OCI-LY7 (cell line): ENCODE measurements around the gene UROS. TPM values are rescaled to one million over a fixed set of nuclear protein-coding genes. Genes with fewer than 3 reads are reported as not detected.
A peak's percentile ranks its signal among the peaks of the same experiment; 100 is the strongest.

Experiments used
- BruUV-seq: library from RNA; stranded (reverse); fragments of 400-500 nt; replicated peaks from 2 replicates; lab custom pipeline; 2021; lab: Mats Ljungman, UMichigan
- CTCF ChIA-PET: fragments of 300-600 bp; sonication (Branson Sonifier 250); formaldehyde crosslinking; loops from one replicate; lab custom pipeline; 2022; ENCODE audit warnings: antibody characterized with exemption; ENCODE audit not compliant: unreplicated experiment; lab: Charles Lee
- POLR2A ChIA-PET: fragments of 300-600 bp; sonication (Branson Sonifier 250); formaldehyde crosslinking; loops from one replicate; lab custom pipeline; 2022; ENCODE audit warnings: antibody characterized with exemption; lab: Charles Lee
- DNase-seq: peaks from one replicate; pipeline ENCODE4 v3.0.0-alpha.2; 2015; ENCODE audit warnings: low spot score
- H2AFZ ChIP-seq: fragments of 200-600 bp; sonication (generic), shearing (Covaris generic); 2 replicates; pipeline ENCODE4 v1.6.1; 2014; ENCODE audit warnings: mild to moderate bottlenecking, antibody characterized with exemption, low read length, moderate library complexity
- H3K27ac ChIP-seq: fragments of 200-600 bp; sonication (generic); 2 replicates; pipeline ENCODE4 v1.5.1; 2014; ENCODE audit warnings: mixed run types, low read depth, mild to moderate bottlenecking, moderate library complexity, low read length, inconsistent platforms; ENCODE audit not compliant: poor library complexity, severe bottlenecking
- H3K36me3 ChIP-seq: fragments of 200-600 bp; sonication (generic); 2 replicates; pipeline ENCODE4 v1.6.1; 2014; ENCODE audit warnings: mild to moderate bottlenecking, antibody characterized with exemption, low read length, moderate library complexity, mixed read lengths; ENCODE audit not compliant: insufficient read depth
- H3K4me1 ChIP-seq: fragments of 200-600 bp; sonication (generic); 2 replicates; pipeline ENCODE4 v1.5.1; 2014; ENCODE audit warnings: mild to moderate bottlenecking, low read length; ENCODE audit not compliant: insufficient read depth, poor library complexity, severe bottlenecking
- H3K4me2 ChIP-seq: fragments of 200-600 bp; sonication (generic); 2 replicates; pipeline ENCODE4 v1.6.1; 2014; ENCODE audit warnings: mild to moderate bottlenecking, low read length
- H3K4me3 ChIP-seq: fragments of 200-600 bp; sonication (generic); 2 replicates; pipeline ENCODE4 v1.5.1; 2014; ENCODE audit warnings: mild to moderate bottlenecking, low read depth, low read length; ENCODE audit not compliant: poor library complexity, severe bottlenecking
- H3K79me2 ChIP-seq: fragments of 200-600 bp; sonication (generic); 2 replicates; pipeline ENCODE4 v1.6.1; 2016; ENCODE audit warnings: low read depth, mild to moderate bottlenecking, low read length, moderate library complexity, mixed read lengths; ENCODE audit not compliant: insufficient read depth
- H3K9me2 ChIP-seq: fragments of 200-600 bp; sonication (generic); 2 replicates; pipeline ENCODE4 v1.6.1; 2016; ENCODE audit warnings: mild to moderate bottlenecking, low read length, mixed read lengths; ENCODE audit not compliant: insufficient read depth
- H3K9me3 ChIP-seq: fragments of 200-600 bp; sonication (generic); 2 replicates; pipeline ENCODE4 v1.6.1; 2014; ENCODE audit warnings: mild to moderate bottlenecking, mixed run types, low read length, mixed read lengths
- H4K20me1 ChIP-seq: fragments of 200-600 bp; sonication (generic); 2 replicates; pipeline ENCODE4 v1.6.1; 2014; ENCODE audit warnings: mild to moderate bottlenecking, antibody characterized with exemption, low read length, moderate library complexity, mixed read lengths; ENCODE audit not compliant: insufficient read depth
- EZH2phosphoT487 ChIP-seq: fragments of 200-600 bp; sonication (generic); IDR thresholded peaks from 2 replicates; pipeline ENCODE4 v1.6.1; 2018; ENCODE audit warnings: low read depth, borderline replicate concordance, mild to moderate bottlenecking, mixed run types, antibody characterized with exemption, low read length, moderate library complexity, mixed read lengths
- intact Hi-C: fragments of 100-400 bp; cut with micrococcal nuclease; formaldehyde crosslinking; loops from one replicate; pipeline ENCODE4 v1.10.0; 2022; ENCODE audit not compliant: unreplicated experiment
- total RNA-seq, 2 experiments: library from RNA; depleted of rRNA in 1 of 2; stranded (reverse); fragments of >200 nt in 1 of 2; shearing (Covaris generic) in 1 of 2; gene quantifications; 2 replicates each; pipeline ENCODE4 v1.2.3, GENCODE V29; 2014 to 2022
- TF ChIP-seq, protein P1 (sequence below): fragments of 200-600 bp; sonication (generic); conservative IDR thresholded peaks from 2 replicates; pipeline ENCODE4 v1.5.1; 2014; ENCODE audit warnings: mild to moderate bottlenecking, antibody characterized with exemption, low read length, moderate library complexity, mixed read lengths

The UROS gene
- total RNA-seq, 2 experiments from 2014 or later: 37.3 to 44.5 TPM

DNA sequence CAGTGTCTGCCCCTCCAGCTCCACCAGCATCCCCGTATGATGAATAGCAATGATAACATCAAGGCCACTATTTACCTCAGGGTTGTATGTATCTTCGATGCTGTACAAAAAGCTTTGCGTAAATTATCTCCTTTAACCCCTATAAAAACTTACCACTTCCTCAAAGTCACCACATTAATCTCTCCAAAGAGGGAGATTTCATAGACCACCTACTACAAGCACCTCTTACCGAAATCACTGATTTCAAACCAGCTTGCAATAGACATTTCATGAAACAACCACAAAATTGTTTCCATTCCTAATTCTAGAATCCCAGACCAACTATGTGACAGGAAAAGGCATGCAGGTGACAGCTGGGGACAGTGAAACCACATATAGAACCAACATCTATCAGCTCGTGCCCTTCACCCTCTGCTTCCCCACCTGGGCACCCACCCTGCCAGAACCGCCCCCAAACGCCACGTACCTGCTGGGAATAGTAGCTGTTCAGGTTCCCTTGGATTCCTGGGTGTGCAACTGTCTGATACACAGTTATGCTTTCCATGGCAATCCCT, 27.3 kb downstream of the UROS start:
- intact Hi-C loops: no loop called here
- ChIA-PET POLR2A (interaction anchor here (0.6 to 5.0 kb wide), 14 partner anchors 9 to 1033 kb away, joined by 3 to 27 read pairs (median 4); partner anchors contain the start of genes BCCIP and UROS), CTCF (no interaction called here)
- Histone ChIP-seq H2AFZ (no peak overlapping the region), H3K36me3 (peaks cover 35% of the 10 kb centered on the region), H3K79me2 (no peaks in the 10 kb centered on the region), H3K4me1 (peaks cover 46% of the 10 kb centered on the region), H4K20me1 (no peaks in the 10 kb centered on the region), H3K27ac (peak overlapping the region; percentile 77), H3K9me3 (no peaks in the 10 kb centered on the region), H3K4me2 (peak overlapping the region; percentile 50), H3K4me3 (no peak overlapping the region), H3K9me2 (no peaks in the 10 kb centered on the region)
- peak; percentile 60 for DNase-seq
- no TSS peak for BruUV-seq
- no peak for TF ChIP-seq EZH2phosphoT487

DNA sequence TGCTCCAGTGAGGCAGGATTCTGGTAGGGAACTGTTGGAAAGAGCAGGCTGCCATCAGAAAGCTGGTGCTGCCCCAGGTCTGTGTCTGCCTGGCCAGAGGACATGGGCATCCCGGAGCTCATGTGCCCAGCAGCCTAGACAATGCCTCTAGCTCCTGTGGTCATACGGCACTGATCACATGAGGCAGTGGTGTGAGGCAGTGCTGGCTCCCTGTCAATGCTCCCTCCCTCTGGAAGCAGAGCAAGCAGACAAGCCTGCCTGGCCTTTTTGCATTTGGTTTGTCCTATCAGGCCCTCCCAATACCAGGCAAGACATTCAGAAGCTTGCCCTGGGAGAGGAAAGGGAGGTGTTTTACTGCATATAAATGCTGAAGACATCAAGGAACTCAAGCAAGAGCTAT, 27.9 kb downstream of the UROS start:
- H3K36me3 ChIP-seq: peaks cover 34% of the 10 kb centered on the region
- H3K4me1 ChIP-seq: peaks cover 46% of the 10 kb centered on the region
- H3K9me2 ChIP-seq: no peaks in the 10 kb centered on the region
- intact Hi-C loops: no loop called here
- no peaks in the 10 kb centered on the region for H4K20me1 ChIP-seq
- ChIA-PET CTCF (no interaction called here), POLR2A (interaction anchor here (0.6 to 5.0 kb wide), 11 partner anchors 9 to 1032 kb away, joined by 3 to 27 read pairs (median 4); partner anchors contain the start of genes BCCIP and UROS)
- no peak for TF ChIP-seq EZH2phosphoT487
- TF ChIP-seq, protein P1, sequence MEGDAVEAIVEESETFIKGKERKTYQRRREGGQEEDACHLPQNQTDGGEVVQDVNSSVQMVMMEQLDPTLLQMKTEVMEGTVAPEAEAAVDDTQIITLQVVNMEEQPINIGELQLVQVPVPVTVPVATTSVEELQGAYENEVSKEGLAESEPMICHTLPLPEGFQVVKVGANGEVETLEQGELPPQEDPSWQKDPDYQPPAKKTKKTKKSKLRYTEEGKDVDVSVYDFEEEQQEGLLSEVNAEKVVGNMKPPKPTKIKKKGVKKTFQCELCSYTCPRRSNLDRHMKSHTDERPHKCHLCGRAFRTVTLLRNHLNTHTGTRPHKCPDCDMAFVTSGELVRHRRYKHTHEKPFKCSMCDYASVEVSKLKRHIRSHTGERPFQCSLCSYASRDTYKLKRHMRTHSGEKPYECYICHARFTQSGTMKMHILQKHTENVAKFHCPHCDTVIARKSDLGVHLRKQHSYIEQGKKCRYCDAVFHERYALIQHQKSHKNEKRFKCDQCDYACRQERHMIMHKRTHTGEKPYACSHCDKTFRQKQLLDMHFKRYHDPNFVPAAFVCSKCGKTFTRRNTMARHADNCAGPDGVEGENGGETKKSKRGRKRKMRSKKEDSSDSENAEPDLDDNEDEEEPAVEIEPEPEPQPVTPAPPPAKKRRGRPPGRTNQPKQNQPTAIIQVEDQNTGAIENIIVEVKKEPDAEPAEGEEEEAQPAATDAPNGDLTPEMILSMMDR: no peak
- BruUV-seq: no TSS peak
- H3K79me2 ChIP-seq: no peaks in the 10 kb centered on the region
- H3K27ac ChIP-seq: peak overlapping the region; percentile 77
- H3K9me3 ChIP-seq: no peaks in the 10 kb centered on the region
- H3K4me2 ChIP-seq: peak overlapping the region; percentile 50
- H3K4me3 ChIP-seq: no peak overlapping the region
- H2AFZ ChIP-seq: no peak overlapping the region
- DNase-seq: no peak

DNA sequence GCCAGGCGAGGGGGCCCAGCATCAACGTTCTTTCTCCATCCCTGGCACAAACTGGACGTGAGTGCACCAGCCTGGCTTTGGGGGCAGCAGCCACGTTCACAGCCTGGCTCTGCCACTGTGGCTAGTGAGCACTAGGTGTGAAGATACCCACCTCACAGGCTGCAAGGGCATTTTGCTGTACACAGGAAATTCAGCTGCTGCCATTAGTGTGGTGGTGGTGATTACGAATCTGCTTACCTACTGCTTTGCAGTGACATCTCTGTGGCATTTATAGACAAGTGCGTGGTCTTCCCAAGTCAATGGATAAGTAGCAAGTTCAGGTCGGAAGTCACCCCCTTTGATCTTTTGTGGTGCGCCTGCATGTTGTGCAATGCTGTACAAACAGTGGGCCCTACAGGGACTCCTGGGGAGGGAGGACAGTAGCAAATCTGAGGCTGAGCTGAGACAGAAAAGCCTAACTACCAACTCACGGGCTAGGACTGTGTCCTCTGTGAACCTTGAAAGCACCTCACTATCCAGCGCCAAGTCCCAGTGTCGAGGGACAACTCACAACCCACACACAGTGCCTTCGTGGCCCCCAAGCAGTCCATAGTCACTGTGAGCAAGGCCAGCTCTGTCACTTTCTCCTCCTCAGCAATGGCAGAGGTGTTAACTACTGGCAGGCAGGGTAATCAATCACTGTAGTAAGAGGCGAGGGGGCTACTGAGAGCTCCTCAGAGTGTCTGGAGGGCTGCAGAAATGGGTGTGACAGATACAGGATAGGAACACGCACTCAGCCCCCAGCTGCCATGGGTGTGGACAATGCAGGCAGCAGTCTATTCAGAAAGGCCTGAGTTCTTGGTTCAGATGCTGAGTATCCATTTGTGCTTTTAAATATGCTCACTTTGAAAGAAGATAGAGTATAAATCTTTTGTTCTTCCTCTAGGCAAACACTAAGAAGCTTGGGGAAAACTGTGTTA, 30.4 kb downstream of the UROS start:
- Histone ChIP-seq H3K4me2 (no peak overlapping the region), H3K4me3 (no peak overlapping the region), H2AFZ (no peak overlapping the region), H3K9me3 (no peaks in the 10 kb centered on the region), H4K20me1 (no peaks in the 10 kb centered on the region), H3K79me2 (no peaks in the 10 kb centered on the region), H3K36me3 (peaks cover 34% of the 10 kb centered on the region), H3K27ac (no peak overlapping the region), H3K4me1 (peaks cover 46% of the 10 kb centered on the region), H3K9me2 (no peaks in the 10 kb centered on the region)
- DNase-seq: no peak
- intact Hi-C loops: no loop called here
- ChIA-PET CTCF (no interaction called here), POLR2A (interaction anchor here (1.1 to 5.0 kb wide), 3 partner anchors 8 to 31 kb away, joined by 4 to 27 read pairs (median 5); partner anchors contain the start of genes BCCIP and UROS)
- BruUV-seq: TSS peak; percentile 7
- TF ChIP-seq EZH2phosphoT487: no peak
- TF ChIP-seq, protein P1: no peak
